Natural killer cell (primary cell): ENCODE results near the gene NCAPG. TPM values are rescaled to one million over a fixed set of nuclear protein-coding genes. Genes with fewer than 3 reads are reported as not detected.
"Not testable (repeated sequence)": the region's sequence is repeated elsewhere in the genome, so short reads cannot be mapped to it uniquely, and the experiment has no call there.

Source experiments
- ATAC-seq, 3 donors: fragments of 150-1000 bp in 2 of 3; fragments of 200-7000 bp in 1 of 3; cut with Tn5 transposase; 1 replicate in 1 of 3; 2 replicates in 2 of 3; pipeline ENCODE4 v1.10.0; 2021; ENCODE audit warnings: mild to moderate bottlenecking in 2 of 3, moderate library complexity in 2 of 3
- DNase-seq, 2 donors: peaks; one replicate each; pipeline versions ENCODE4 v3.0.0 to v3.0.0-alpha.2; 2013 to 2021; ENCODE audit warnings: mixed read lengths in 1 of 2
- H3K27ac ChIP-seq: one replicate; pipeline ENCODE4 v1.5.1; 2013; ENCODE audit warnings: mild to moderate bottlenecking, low read length
- H3K27me3 ChIP-seq: one replicate; pipeline ENCODE4 v1.6.1; 2013; ENCODE audit warnings: low read length; ENCODE audit not compliant: control insufficient read depth, insufficient read depth
- H3K36me3 ChIP-seq: one replicate; pipeline ENCODE4 v1.6.1; 2013; ENCODE audit warnings: low read length; ENCODE audit not compliant: control insufficient read depth, insufficient read depth
- H3K4me1 ChIP-seq: one replicate; pipeline ENCODE4 v1.6.1; 2013; ENCODE audit warnings: low read length; ENCODE audit not compliant: control insufficient read depth, insufficient read depth
- H3K4me3 ChIP-seq: one replicate; pipeline ENCODE4 v1.5.1; 2013; ENCODE audit warnings: low read length
- H3K9me3 ChIP-seq: one replicate; pipeline ENCODE4 v1.6.1; 2013; ENCODE audit warnings: low read length; ENCODE audit not compliant: control insufficient read depth, insufficient read depth
- H3K27ac Mint-ChIP-seq, 2 donors: one replicate each; pipeline ENCODE4 v1.8.0; 2022; ENCODE audit warnings: mild to moderate bottlenecking in 2 of 2, mixed read lengths in 2 of 2, moderate library complexity in 1 of 2
- H3K27me3 Mint-ChIP-seq, 2 donors: one replicate each; pipeline ENCODE4 v1.8.0; 2022; ENCODE audit warnings: low read depth in 2 of 2, mixed read lengths in 2 of 2
- H3K36me3 Mint-ChIP-seq: one replicate; pipeline ENCODE4 v1.8.0; 2022; ENCODE audit warnings: mixed read lengths
- H3K4me1 Mint-ChIP-seq, 2 donors: one replicate each; pipeline ENCODE4 v1.8.0; 2022; ENCODE audit warnings: mixed read lengths in 2 of 2
- H3K4me3 Mint-ChIP-seq: one replicate; pipeline ENCODE4 v1.8.0; 2022; ENCODE audit warnings: mild to moderate bottlenecking, moderate library complexity, mixed read lengths
- H3K9me3 Mint-ChIP-seq, 2 donors: one replicate each; pipeline ENCODE4 v1.8.0; 2022; ENCODE audit warnings: mixed read lengths in 2 of 2
- CTCF ChIP-seq: fragments of 200-600 bp; IDR thresholded peaks from one replicate; pipeline ENCODE4 v1.8.0; 2022; ENCODE audit warnings: antibody characterized with exemption
- WGBS: methylation state at CpG from one replicate; pipeline ENCODE4 v1.1.7; 2013; ENCODE audit warnings: missing lambda C conversion rate; ENCODE audit not compliant: insufficient coverage; 5-methylcytosine and 5-hydroxymethylcytosine counted together
- intact Hi-C: fragments of 100-400 bp; cut with micrococcal nuclease; formaldehyde crosslinking; loops from one replicate; pipeline ENCODE4 v1.14.2; 2022
- total RNA-seq, 4 donors: library from RNA; stranded (reverse); fragments of 120-200 nt in 1 of 4; gene quantifications; one replicate each; pipeline versions ENCODE4 v1.2.3 to v1.2.4, GENCODE V29; 2013 to 2022

The NCAPG gene
- total RNA-seq, 3 donors from 2014 or later (not counting 1 experiment from before 2014, with no cell fraction given), result 1.3 to 1.8 (median 1.6) TPM

- intact Hi-C loops, result no loop called here
- Mint-ChIP-seq H3K4me3 (no peak overlapping the region), H3K4me1 (no peaks in the 10 kb centered on the region), H3K36me3 (peaks cover 23% of the 10 kb centered on the region), H3K9me3 (peaks cover 6 to 9% of the 10 kb centered on the region in 2 donors), H3K27ac (no peak overlapping the region), H3K27me3 (no peaks in the 10 kb centered on the region)
- ATAC-seq, result no peak
- TF ChIP-seq CTCF, result no peak
- Histone ChIP-seq H3K27ac (no peak overlapping the region), H3K36me3 (no peaks in the 10 kb centered on the region), H3K9me3 (peaks cover 6% of the 10 kb centered on the region), H3K4me1 (no peaks in the 10 kb centered on the region), H3K4me3 (no peak overlapping the region), H3K27me3 (no peaks in the 10 kb centered on the region)
- WGBS, result 97% methylated on average over 4 of the region's 5 CpGs
- DNase-seq, result no peak
Measured at GRCh38 chr4:17859793-17860406, 49.1 kb downstream of the NCAPG start.

- H3K9me3 Mint-ChIP-seq, H3K9me3 ChIP-seq, H3K27me3 ChIP-seq, ATAC-seq, H3K4me3 ChIP-seq, H3K27me3 Mint-ChIP-seq, H3K4me3 Mint-ChIP-seq, H3K4me1 ChIP-seq, intact Hi-C loops, H3K36me3 ChIP-seq, DNase-seq, H3K27ac Mint-ChIP-seq, H3K27ac ChIP-seq, H3K4me1 Mint-ChIP-seq: not testable (repeated sequence)
- peaks cover 23% of the 10 kb centered on the region for H3K36me3 Mint-ChIP-seq
Measured at GRCh38 chr4:17861906-17862305, 51.1 kb downstream of the NCAPG start.

- Histone ChIP-seq H3K36me3 (no peaks in the 10 kb centered on the region), H3K4me3 (no peak overlapping the region), H3K4me1 (no peaks in the 10 kb centered on the region), H3K27me3 (no peaks in the 10 kb centered on the region), H3K9me3 (peaks cover 6% of the 10 kb centered on the region), H3K27ac (no peak overlapping the region)
- H3K9me3 Mint-ChIP-seq, result peaks cover 5 to 6% of the 10 kb centered on the region in 2 donors
- H3K27me3 Mint-ChIP-seq, result no peaks in the 10 kb centered on the region
- ATAC-seq (no peak), DNase-seq (no peak)
- no peak for TF ChIP-seq CTCF
- WGBS, result 97% methylated on average over 1 of the region's 1 CpG
- H3K4me1 Mint-ChIP-seq, result no peaks in the 10 kb centered on the region
- no peak overlapping the region for H3K4me3 Mint-ChIP-seq
- H3K36me3 Mint-ChIP-seq, result peaks cover 16% of the 10 kb centered on the region
- intact Hi-C loops, result no loop called here
- H3K27ac Mint-ChIP-seq, result no peak overlapping the region
Measured at GRCh38 chr4:17865866-17866363, 55.1 kb downstream of the NCAPG start.

GRCh38 chr4:17866810-17867209 lies 56.0 kb downstream of the NCAPG start:
- no peak for TF ChIP-seq CTCF
- H3K4me3 ChIP-seq, result no peak overlapping the region
- H3K4me3 Mint-ChIP-seq, result no peak overlapping the region
- H3K27me3 Mint-ChIP-seq, result no peaks in the 10 kb centered on the region
- H3K36me3 Mint-ChIP-seq, result peaks cover 13% of the 10 kb centered on the region
- WGBS, result no CpG with 5 or more reads among the region's 2 CpGs
- no peaks in the 10 kb centered on the region for H3K4me1 Mint-ChIP-seq
- peaks cover 3 to 5% of the 10 kb centered on the region in 2 donors for H3K9me3 Mint-ChIP-seq
- no peak overlapping the region for H3K27ac Mint-ChIP-seq
- H3K9me3 ChIP-seq, result peaks cover 6% of the 10 kb centered on the region
- ATAC-seq (no peak), DNase-seq (no peak)
- H3K27ac ChIP-seq, result no peak overlapping the region
- no peaks in the 10 kb centered on the region for H3K36me3 ChIP-seq
- H3K27me3 ChIP-seq, result no peaks in the 10 kb centered on the region
- H3K4me1 ChIP-seq, result no peaks in the 10 kb centered on the region
- intact Hi-C loops, result no loop called here
